B cell (primary cell): ENCODE results near the gene OR52A1. TPM values are rescaled to one million over a fixed set of nuclear protein-coding genes. Genes with fewer than 3 reads are reported as not detected.

Experiments used
- ATAC-seq: fragments of 200-7000 bp; cut with Tn5 transposase; one replicate; pipeline ENCODE4 v1.10.0; 2021; ENCODE audit warnings: low read depth, mild to moderate bottlenecking, moderate number of reproducible peaks, moderate library complexity
- CTCF ChIA-PET: fragments of 350-600 bp; sonication (Branson Sonifier 250); formaldehyde crosslinking; loops from one replicate; lab custom pipeline; 2021; ENCODE audit warnings: antibody characterized with exemption, inconsistent platforms; lab: Charles Lee
- POLR2A ChIA-PET: fragments of 350-600 bp; sonication (Branson Sonifier 250); formaldehyde crosslinking; loops from one replicate; lab custom pipeline; 2021; ENCODE audit warnings: antibody characterized with exemption; lab: Charles Lee
- DNase-seq: peaks from one replicate; pipeline ENCODE4 v3.0.0; 2013
- H2AFZ ChIP-seq: 2 replicates; pipeline ENCODE4 v1.6.1; 2012; ENCODE audit warnings: mild to moderate bottlenecking, low read depth, low read length; ENCODE audit not compliant: insufficient read depth, poor library complexity, severe bottlenecking
- H3K27ac ChIP-seq, 2 donors: 1 replicate in 1 of 2; 2 replicates in 1 of 2; pipeline ENCODE4 v1.5.1; 2012 to 2013; ENCODE audit warnings: low read length in 2 of 2, mild to moderate bottlenecking in 2 of 2, moderate library complexity in 1 of 2
- H3K27me3 ChIP-seq, 4 experiments: fragments of 200-600 bp in 1 of 4; sonication (generic) in 1 of 4; replicated peaks in 1 of 4; 1 replicate in 2 of 4; 2 replicates in 2 of 4; pipeline versions ENCODE4 v1.6.1 to v1.7.0; 2013 to 2016; ENCODE audit warnings: low read length in 3 of 4, mild to moderate bottlenecking in 2 of 4, mixed read lengths in 1 of 4, moderate library complexity in 1 of 4; ENCODE audit not compliant: insufficient read depth in 4 of 4, control insufficient read depth in 3 of 4; ENCODE audit errors: control extremely low read depth in 1 of 4
- H3K36me3 ChIP-seq, 2 experiments: replicated peaks in 1 of 2; 1 replicate in 1 of 2; 2 replicates in 1 of 2; pipeline versions ENCODE4 v1.6.1 to v1.7.1; 2013; ENCODE audit warnings: low read length in 1 of 2; ENCODE audit not compliant: insufficient read depth in 2 of 2, control insufficient read depth in 1 of 2; ENCODE audit errors: control extremely low read depth in 1 of 2, extremely low read depth in 1 of 2
- H3K4me1 ChIP-seq, 2 donors: fragments of 200-600 bp in 1 of 2; sonication (generic) in 1 of 2; 1 replicate in 1 of 2; 2 replicates in 1 of 2; pipeline versions ENCODE4 v1.5.1 to v1.6.1; 2013 to 2017; ENCODE audit warnings: low read length in 2 of 2; ENCODE audit not compliant: control insufficient read depth in 2 of 2, insufficient read depth in 2 of 2
- H3K4me2 ChIP-seq: replicated peaks from 2 replicates; pipeline ENCODE3; 2012; ENCODE audit warnings: mild to moderate bottlenecking, low read depth, low read length; ENCODE audit not compliant: poor library complexity, severe bottlenecking
- H3K4me3 ChIP-seq, 5 experiments: fragments of 200-600 bp in 1 of 5; sonication (generic) in 1 of 5; 1 replicate in 3 of 5; 2 replicates in 2 of 5; pipeline versions ENCODE4 v1.5.1 to v1.7.0; 2011 to 2016; ENCODE audit warnings: low read length in 4 of 5, mild to moderate bottlenecking in 4 of 5, low read depth in 2 of 5, control low read depth in 1 of 5, moderate library complexity in 1 of 5; ENCODE audit not compliant: insufficient read depth in 1 of 5; ENCODE audit errors: control extremely low read depth in 1 of 5, extremely low read depth in 1 of 5
- H3K79me2 ChIP-seq: fragments of 200-600 bp; sonication (generic); one replicate; pipeline ENCODE4 v1.6.0; 2016; ENCODE audit warnings: low read length; ENCODE audit not compliant: control insufficient read depth, insufficient read depth
- H3K9ac ChIP-seq: fragments of 200-600 bp; sonication (generic); 2 replicates; pipeline ENCODE4 v1.6.1; 2017; ENCODE audit warnings: mild to moderate bottlenecking, low read length, moderate library complexity
- H3K9me3 ChIP-seq, 3 donors: one replicate each; pipeline versions ENCODE4 v1.6.1 to v1.7.1; 2013; ENCODE audit warnings: low read length in 2 of 3; ENCODE audit not compliant: control insufficient read depth in 2 of 3, insufficient read depth in 1 of 3; ENCODE audit errors: control extremely low read depth in 1 of 3
- H4K20me1 ChIP-seq: 2 replicates; pipeline ENCODE4 v1.6.0; 2012; ENCODE audit warnings: mild to moderate bottlenecking, low read length; ENCODE audit not compliant: insufficient read depth, control insufficient read depth, poor library complexity, severe bottlenecking
- H3K27ac Mint-ChIP-seq: one replicate; pipeline ENCODE4 v1.8.0; 2021; ENCODE audit warnings: mixed read lengths
- H3K27me3 Mint-ChIP-seq: one replicate; pipeline ENCODE4 v1.8.0; 2021; ENCODE audit warnings: mixed read lengths
- H3K4me1 Mint-ChIP-seq: one replicate; pipeline ENCODE4 v1.8.0; 2021; ENCODE audit warnings: mixed read lengths
- H3K4me3 Mint-ChIP-seq: one replicate; pipeline ENCODE4 v1.8.0; 2021; ENCODE audit warnings: mixed read lengths
- H3K9me3 Mint-ChIP-seq: one replicate; pipeline ENCODE4 v1.8.0; 2022; ENCODE audit warnings: mixed read lengths; ENCODE audit not compliant: insufficient read depth
- CTCF ChIP-seq: fragments of 200-600 bp; IDR thresholded peaks from one replicate; pipeline ENCODE4 v1.8.0; 2022; ENCODE audit warnings: antibody characterized with exemption, mild to moderate bottlenecking
- EZH2 ChIP-seq: IDR thresholded peaks from 2 replicates; pipeline ENCODE4 v1.6.1; 2012; ENCODE audit warnings: borderline replicate concordance, low read depth, mild to moderate bottlenecking, moderate library complexity, low read length; ENCODE audit not compliant: insufficient read depth, poor library complexity, severe bottlenecking
- WGBS: methylation state at CpG from one replicate; pipeline ENCODE4 v1.1.5; 2013; ENCODE audit warnings: missing lambda C conversion rate; ENCODE audit not compliant: insufficient coverage; 5-methylcytosine and 5-hydroxymethylcytosine counted together
- intact Hi-C: fragments of 100-400 bp; cut with micrococcal nuclease; formaldehyde crosslinking; loops from one replicate; pipeline ENCODE4 v1.10.0; 2022
- polyA minus RNA-seq: library from RNA; depleted of rRNA, polyadenylated mRNA; stranded (reverse); fragments of >200 nt; gene quantifications from 2 replicates; pipeline ENCODE4 v1.2.3, GENCODE V29; 2012
- polyA plus RNA-seq: library from polyadenylated mRNA; depleted of rRNA; stranded (reverse); fragments of >200 nt; gene quantifications from 2 replicates; pipeline ENCODE4 v1.2.3, GENCODE V29; 2012
- total RNA-seq, 2 donors: library from RNA; stranded (reverse); fragments of 120-200 nt in 1 of 2; gene quantifications; 1 replicate in 1 of 2; 2 replicates in 1 of 2; pipeline versions ENCODE4 v1.2.3 to v1.2.4, GENCODE V29; 2013 to 2022

Gene OR52A1
- total RNA-seq (not detected in 2 replicates), polyA plus RNA-seq (not detected in 2 replicates), polyA minus RNA-seq (0.21 TPM in 1 of 2 replicates, not detected in the other)
- not detected for total RNA-seq (2013)

DNA sequence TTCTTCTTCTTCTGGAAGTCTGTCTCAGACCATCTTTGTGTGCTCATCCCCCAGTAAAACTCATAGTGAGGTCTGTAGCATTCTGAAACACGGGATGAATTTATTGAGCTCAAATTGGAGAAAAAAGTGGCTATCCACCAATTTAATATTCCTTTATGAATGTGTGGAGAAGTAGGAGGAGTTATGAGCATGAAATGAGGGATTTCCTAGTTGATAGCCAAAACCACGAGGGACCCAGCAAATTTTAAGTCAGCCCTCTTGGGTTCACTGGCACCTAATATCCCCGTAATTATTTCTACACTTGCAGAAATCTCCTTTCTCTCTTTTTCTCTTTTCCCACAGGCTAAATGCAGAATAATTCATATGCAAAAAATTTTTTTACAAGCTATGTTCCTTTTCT is at the start of gene OR52A1:
TSS of gene OR52A1 (minus strand) at position 101 of the 400 bp plus-strand sequence. CDS start 2,388 bp downstream, outside the sequence.
- Mint-ChIP-seq H3K27ac (no peak within 1 kb of the TSS), H3K9me3 (no peaks in the 10 kb centered on the region), H3K27me3 (no peaks in the 10 kb centered on the region), H3K4me1 (no peaks in the 10 kb centered on the region), H3K4me3 (no peak within 1 kb of the TSS)
- Histone ChIP-seq H3K4me3 (no peak within 1 kb of the TSS), H3K9me3 (no peaks in the 10 kb centered on the region), H3K36me3 (no peaks in the 10 kb centered on the region), H2AFZ (no peak within 1 kb of the TSS), H3K27ac (no peak within 1 kb of the TSS), H4K20me1 (no peaks in the 10 kb centered on the region), H3K27me3 (peaks cover 0 to 3% (median 0%) of the 10 kb centered on the region in 4 experiments), H3K4me1 (no peaks in the 10 kb centered on the region), H3K79me2 (no peaks in the 10 kb centered on the region), H3K9ac (no peak within 1 kb of the TSS), H3K4me2 (no peak within 1 kb of the TSS)
- no CpG with 5 or more reads among the region's 3 CpGs for WGBS
- no peak for TF ChIP-seq EZH2
- no peak for TF ChIP-seq CTCF
- ATAC-seq, result no peak
- ChIA-PET CTCF (interaction anchor here (0.9 kb wide), 1 partner anchor 15 kb away, joined by 3 read pairs; no protein-coding TSS in a partner anchor), POLR2A (no interaction called here)
- intact Hi-C loops, result no loop called here
- no peak for DNase-seq

DNA sequence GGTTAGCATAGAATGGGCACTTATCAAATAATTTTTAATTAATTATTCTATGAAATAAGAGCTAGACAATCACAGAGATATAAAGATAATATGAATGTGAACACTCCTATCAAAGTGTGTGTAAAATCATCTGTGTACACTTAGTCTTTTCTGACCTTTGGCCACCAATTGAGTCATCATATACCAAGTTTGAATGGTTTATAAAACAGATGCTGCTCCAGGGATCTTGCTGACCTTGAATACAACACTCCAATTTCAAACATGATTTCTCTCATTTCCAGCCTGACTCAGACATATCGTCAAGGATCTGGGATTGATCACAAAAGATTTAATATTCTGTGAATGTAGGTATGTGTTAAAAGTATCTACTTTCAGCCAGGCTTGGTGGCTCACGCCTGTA is 48.8 kb upstream of the OR52A1 start:
- H3K36me3 ChIP-seq, result no peaks in the 10 kb centered on the region
- H3K4me3 Mint-ChIP-seq, result no peak overlapping the region
- 75% methylated on average over 1 of the region's 2 CpGs for WGBS
- H3K27me3 Mint-ChIP-seq, result no peaks in the 10 kb centered on the region
- POLR2A ChIA-PET, result no interaction called here
- no peak for DNase-seq
- CTCF ChIA-PET, result no interaction called here
- H3K9me3 ChIP-seq, result no peaks in the 10 kb centered on the region
- H3K9ac ChIP-seq, result no peak overlapping the region
- no peak for ATAC-seq
- no peak overlapping the region for H3K4me3 ChIP-seq
- H3K4me2 ChIP-seq, result no peak overlapping the region
- no peak overlapping the region for H2AFZ ChIP-seq
- H3K4me1 Mint-ChIP-seq, result no peaks in the 10 kb centered on the region
- H3K4me1 ChIP-seq, result no peaks in the 10 kb centered on the region
- TF ChIP-seq EZH2, result no peak
- TF ChIP-seq CTCF, result no peak
- no peaks in the 10 kb centered on the region for H4K20me1 ChIP-seq
- H3K27me3 ChIP-seq, result no peaks in the 10 kb centered on the region
- H3K9me3 Mint-ChIP-seq, result no peaks in the 10 kb centered on the region
- intact Hi-C loops, result no loop called here
- no peak overlapping the region for H3K27ac Mint-ChIP-seq
- H3K27ac ChIP-seq, result no peak overlapping the region
- no peaks in the 10 kb centered on the region for H3K79me2 ChIP-seq
